GM12878 (cell line): Measurements from ENCODE around the gene DAD1. TPM values are rescaled to one million over a fixed set of nuclear protein-coding genes. Genes with fewer than 3 reads are reported as not detected.
A peak's percentile ranks its signal among the peaks of the same experiment; 100 is the strongest.

ENCODE experiments used
- ATAC-seq: fragments of 200-7000 bp; cut with Tn5 transposase; 3 replicates; pipeline ENCODE4 v1.9.1; 2020; ENCODE audit warnings: mild to moderate bottlenecking, moderate library complexity
- BruUV-seq: library from RNA; stranded (reverse); fragments of 400-500 nt; replicated peaks from 2 replicates; lab custom pipeline; 2021; lab: Mats Ljungman, UMichigan
- CTCF ChIA-PET: fragments of 300-600 bp; sonication (Branson Sonifier 250); formaldehyde crosslinking; extraction: SDS; loops from one replicate; lab custom pipeline; 2021; ENCODE audit warnings: inconsistent platforms; lab: Yijun Ruan, JAX
- POLR2A ChIA-PET: fragments of 350-600 bp; formaldehyde crosslinking; extraction: SDS; loops from one replicate; lab custom pipeline; 2021; ENCODE audit warnings: inconsistent platforms; lab: Charles Lee
- RAD21 ChIA-PET: fragments of 300-600 bp; sonication (Branson Sonifier 250); formaldehyde crosslinking; loops from one replicate; lab custom pipeline; 2023; ENCODE audit warnings: antibody characterized with exemption; ENCODE audit not compliant: unreplicated experiment; lab: Charles Lee
- SMC1A ChIA-PET: fragments of 300-600 bp; sonication (Branson Sonifier 250); formaldehyde crosslinking; loops from one replicate; lab custom pipeline; 2023; ENCODE audit not compliant: unreplicated experiment, uncharacterized antibody; lab: Charles Lee
- DNase-seq: peaks from one replicate; pipeline ENCODE4 v3.0.0-alpha.2; 2011; ENCODE audit warnings: low read depth, low spot score
- FAIRE-seq: peaks from 3 replicates; lab custom pipeline; 2011; peaks lifted over from hg19 to GRCh38; lab: Jason Lieb, UNC
- H2AFZ ChIP-seq: 2 replicates; pipeline ENCODE4 v1.6.0; 2011; ENCODE audit warnings: low read depth, low read length, control low read depth; ENCODE audit not compliant: control insufficient read depth
- H3K27ac ChIP-seq: 2 replicates; pipeline ENCODE4 v1.5.1; 2011; ENCODE audit warnings: control low read depth; ENCODE audit not compliant: control insufficient read depth, insufficient read depth
- H3K27me3 ChIP-seq, 2 experiments: replicated peaks in 1 of 2; 2 replicates each; pipeline versions ENCODE4 v1.6.0 to v1.6.1; 2011; ENCODE audit warnings: low read length in 1 of 2; ENCODE audit not compliant: control insufficient read depth in 2 of 2, insufficient read depth in 2 of 2
- H3K36me3 ChIP-seq, 2 experiments: 2 replicates each; pipeline ENCODE4 v1.5.1; 2011; ENCODE audit warnings: low read length in 1 of 2; ENCODE audit not compliant: control insufficient read depth in 2 of 2, insufficient read depth in 2 of 2
- H3K4me1 ChIP-seq: 2 replicates; pipeline ENCODE4 v1.6.1; 2011; ENCODE audit warnings: mild to moderate bottlenecking, low read length, moderate library complexity, mixed read lengths; ENCODE audit not compliant: control insufficient read depth, insufficient read depth
- H3K4me2 ChIP-seq: 2 replicates; pipeline ENCODE4 v1.6.0; 2011; ENCODE audit warnings: control low read depth; ENCODE audit not compliant: control insufficient read depth, insufficient read depth
- H3K4me3 ChIP-seq: fragments of 200-600 bp; sonication (generic); 2 replicates; pipeline ENCODE4 v1.5.1; 2016
- H3K79me2 ChIP-seq: 2 replicates; pipeline ENCODE4 v1.6.0; 2011; ENCODE audit warnings: low read length; ENCODE audit not compliant: control insufficient read depth, insufficient read depth
- H3K9ac ChIP-seq: 2 replicates; pipeline ENCODE4 v1.8.0; 2011; ENCODE audit warnings: low read length, control low read depth, mixed read lengths; ENCODE audit not compliant: control insufficient read depth, insufficient read depth
- H3K9me3 ChIP-seq: replicated peaks from 3 replicates; pipeline ENCODE4 v1.5.1; 2011; ENCODE audit warnings: mild to moderate bottlenecking, low read length; ENCODE audit not compliant: control insufficient read depth, insufficient read depth
- H4K20me1 ChIP-seq: 2 replicates; pipeline ENCODE4 v1.6.0; 2011; ENCODE audit not compliant: control insufficient read depth, insufficient read depth
- ASH2L ChIP-seq: fragments of 300-600, 200-600 bp; sonication (generic); IDR thresholded peaks from 2 replicates; pipeline ENCODE4 v1.6.1; 2017; ENCODE audit warnings: low read depth, mild to moderate bottlenecking, borderline replicate concordance
- BCL11A ChIP-seq: IDR thresholded peaks from 2 replicates; pipeline ENCODE4 v1.6.1; 2011; ENCODE audit warnings: low read depth, low read length
- CBFB ChIP-seq: IDR thresholded peaks from 2 replicates; pipeline ENCODE4 v1.6.1; 2016; ENCODE audit warnings: antibody characterized with exemption, low read depth
- HDAC2 ChIP-seq: fragments of 200-600 bp; sonication (generic); IDR thresholded peaks from 2 replicates; pipeline ENCODE4 v1.6.1; 2017
- IKZF2 ChIP-seq, 2 experiments: fragments of 450-650 bp; IDR thresholded peaks; 2 replicates each; pipeline ENCODE4 v1.6.1; 2017; ENCODE audit warnings: mild to moderate bottlenecking in 2 of 2, moderate library complexity in 2 of 2
- IRF4 ChIP-seq: IDR thresholded peaks from 2 replicates; pipeline ENCODE4 v1.6.1; 2011; ENCODE audit warnings: low read depth, low read length
- MEF2A ChIP-seq: IDR thresholded peaks from 2 replicates; pipeline ENCODE4 v1.6.1; 2011; ENCODE audit warnings: low read depth, mild to moderate bottlenecking, low read length, moderate library complexity; ENCODE audit not compliant: insufficient read depth
- MTA2 ChIP-seq: fragments of 450-650 bp; IDR thresholded peaks from 2 replicates; pipeline ENCODE4 v1.6.1; 2016; ENCODE audit warnings: low read depth, mild to moderate bottlenecking, moderate library complexity
- POU2F2 ChIP-seq: IDR thresholded peaks from 3 replicates; pipeline ENCODE4 v1.6.1; 2011; ENCODE audit warnings: low read depth, mild to moderate bottlenecking, low read length, borderline replicate concordance
- RCOR1 ChIP-seq: conservative IDR thresholded peaks from 2 replicates; pipeline ENCODE4 v1.6.1; 2012; ENCODE audit warnings: low read depth, low read length, improper control_type of control experiment
- RELB ChIP-seq: fragments of 450-650 bp; IDR thresholded peaks from 2 replicates; pipeline ENCODE4 v1.6.1; 2017; ENCODE audit warnings: low read depth, mild to moderate bottlenecking, moderate library complexity
- RFX5 ChIP-seq: IDR thresholded peaks from 2 replicates; pipeline ENCODE4 v1.6.1; 2011; ENCODE audit warnings: low read depth, low read length, improper control_type of control experiment
- SMAD1 ChIP-seq: fragments of 450-650 bp; IDR thresholded peaks from 2 replicates; pipeline ENCODE4 v1.6.1; 2018; ENCODE audit warnings: mild to moderate bottlenecking, low read depth; ENCODE audit not compliant: partially characterized antibody
- SMAD5 ChIP-seq: IDR thresholded peaks from 2 replicates; pipeline ENCODE4 v1.6.1; 2016; ENCODE audit warnings: antibody characterized with exemption, low read depth
- SP1 ChIP-seq: IDR thresholded peaks from one replicate; pipeline ENCODE4 v1.6.1; 2011; ENCODE audit warnings: low read depth, low read length
- TCF3 ChIP-seq: IDR thresholded peaks from 2 replicates; pipeline ENCODE4 v1.6.1; 2012; ENCODE audit warnings: low read depth, mild to moderate bottlenecking, low read length, borderline replicate concordance; ENCODE audit not compliant: insufficient read depth
- ZNF24 ChIP-seq: fragments of 450-650 bp; IDR thresholded peaks from 2 replicates; pipeline ENCODE4 v1.6.1; 2017; ENCODE audit warnings: antibody characterized with exemption, mild to moderate bottlenecking
- ZNF687 ChIP-seq: fragments of 450-650 bp; IDR thresholded peaks from 2 replicates; pipeline ENCODE4 v1.6.1; 2017; ENCODE audit warnings: mild to moderate bottlenecking, moderate library complexity
- WGBS: methylation state at CpG from one replicate; pipeline ENCODE4 v1.1.6; 2016; ENCODE audit warnings: low lambda C conversion rate; ENCODE audit not compliant: insufficient replicate concordance, insufficient coverage; ENCODE audit errors: missing lambda C conversion rate; 5-methylcytosine and 5-hydroxymethylcytosine counted together
- in situ Hi-C: fragments of 300-500 bp; cut with MboI; formaldehyde crosslinking; loops from 9 replicates; pipeline ENCODE4 v1.14.3; 2018; ENCODE audit warnings: mixed read lengths
- intact Hi-C: fragments of 100-400 bp; cut with micrococcal nuclease; formaldehyde crosslinking; loops from one replicate; pipeline ENCODE4 v1.14.2; 2022; ENCODE audit not compliant: unreplicated experiment
- polyA plus RNA-seq, 11 experiments: library from polyadenylated mRNA; depleted of rRNA in 4 of 11; unstranded in 6 of 11; stranded (reverse) in 5 of 11; fragments of >200 nt; fragmentation: Nextera tagmentation in 4 of 11; fragmentation: Illumina TruSeq in 1 of 11; extraction: Ambion mirVana in 4 of 11; extraction: Trizol in 1 of 11; gene quantifications; 1 replicate in 1 of 11; 2 replicates in 10 of 11; pipeline versions ENCODE4 v1.2.1 to v1.2.3, GENCODE V29; 2011 to 2016; ENCODE audit warnings: inconsistent platforms in 2 of 11, missing spikeins in 2 of 11, low read depth in 1 of 11
- total RNA-seq, 4 experiments: library from RNA; depleted of rRNA in 3 of 4; stranded (reverse); fragments of >200 nt in 3 of 4; fragmentation: Illumina TruSeq in 1 of 4; extraction: Trizol in 1 of 4; gene quantifications; 2 replicates each; pipeline versions ENCODE4 v1.2.1 to v1.2.3, GENCODE V29; 2013 to 2021

DAD1 gene
- total and polyA plus RNA-seq, 10 of the 15 experiments (the other 5 are each of a cell fraction or from before 2014, with no cell fraction given) = 161 to 920 (median 319) TPM

- TF ChIP-seq SP1 (no peak), ZNF24 (no peak), RCOR1 (no peak), ASH2L (no peak), CBFB (no peak)
Measured at GRCh38 chr14:22551605-22551997, 37.4 kb downstream of the DAD1 start (continued).

- RAD21 ChIA-PET = interaction anchor here (0.8 to 6.6 kb wide), 16 partner anchors 8 to 305 kb away, joined by 3 to 48 read pairs (median 6); no protein-coding TSS in a partner anchor
- SMC1A ChIA-PET = interaction anchor here (0.7 to 9.2 kb wide), 22 partner anchors 8 to 231 kb away, joined by 3 to 105 read pairs (median 4); no protein-coding TSS in a partner anchor
- no TSS peak for BruUV-seq
- FAIRE-seq (peak; percentile 85), DNase-seq (peak; percentile 87), ATAC-seq (peak; percentile 85)
- 0% methylated on average over 11 of the region's 11 CpGs for WGBS
- Histone ChIP-seq H3K4me1 (peaks cover 61% of the 10 kb centered on the region), H3K27ac (peak overlapping the region; percentile 97), H3K9me3 (no peaks in the 10 kb centered on the region), H3K27me3 (no peaks in the 10 kb centered on the region), H3K9ac (peak overlapping the region; percentile 74), H4K20me1 (no peaks in the 10 kb centered on the region), H2AFZ (no peak overlapping the region), H3K4me2 (peak overlapping the region; percentile 81), H3K36me3 (peaks cover 24 to 34% of the 10 kb centered on the region in 2 experiments), H3K4me3 (no peak overlapping the region; the same call in 1 of the 2 replicates), H3K79me2 (peaks cover 3% of the 10 kb centered on the region)
- intact Hi-C loops (loop anchor here (1.0 kb wide), 2 partner anchors 13 to 41 kb away; no protein-coding TSS in a partner anchor), in situ Hi-C loops (no loop called here)
- CTCF ChIA-PET = interaction anchor here (0.8 to 7.1 kb wide), 9 partner anchors 11 to 92 kb away, joined by 3 to 58 read pairs (median 4); no protein-coding TSS in a partner anchor
- POLR2A ChIA-PET = interaction anchor here (0.5 to 6.3 kb wide), 16 partner anchors 11 to 170 kb away, joined by 3 to 74 read pairs (median 4); no protein-coding TSS in a partner anchor
- TF ChIP-seq TCF3 (peak; percentile 69; the same call in 1 of the 2 replicates), RELB (peak; percentile 81), MEF2A (0 out of 2 replicates have a peak, but pooled peaks have one; percentile 5), IKZF2 (IDR thresholded peaks at IDR 0.05) (peak; percentile 54 to 90; a peak in 3 of 4 replicates), MTA2 (peak; percentile 41; the same call in 1 of the 2 replicates), RFX5 (no peak), SMAD1 (no peak), HDAC2 (no peak), ZNF687 (peak; percentile 75), BCL11A (peak; percentile 77), SMAD5 (peak; percentile 38; the same call in 1 of the 2 replicates), IRF4 (peak; percentile 67), POU2F2 (0 out of 3 replicates have a peak, but pooled peaks have one; percentile 18), CBFB (peak; percentile 85)
Measured at GRCh38 chr14:22549981-22550673, 38.9 kb downstream of the DAD1 start.
